GM21717 (cell line): ENCODE results near the gene PIAS4.

Experiments
- ATAC-seq: cut with Tn5 transposase; IDR thresholded peaks from one replicate; pipeline ENCODE4 v1.9.1; 2021; ENCODE audit warnings: mild to moderate bottlenecking, moderate library complexity; ENCODE audit not compliant: unreplicated experiment

PIAS4 gene

GRCh38 chr19:4042064-4042730 lies 34.7 kb downstream of the PIAS4 start:
- ATAC-seq, result no peak

- ATAC-seq, result no peak
These were observed 35.2 kb downstream of the PIAS4 start for GRCh38 chr19:4042731-4043082.

GRCh38 chr19:4043401-4043800 lies 35.9 kb downstream of the PIAS4 start:
- no peak for ATAC-seq

GRCh38 chr19:4043966-4044715 lies 36.6 kb downstream of the PIAS4 start:
- ATAC-seq, result no peak

- no peak for ATAC-seq
These were observed 37.5 kb downstream of the PIAS4 start for GRCh38 chr19:4044990-4045465.

- no peak for ATAC-seq
These were observed 38.2 kb downstream of the PIAS4 start for GRCh38 chr19:4045597-4046361.

- no peak for ATAC-seq
These were observed 38.8 kb downstream of the PIAS4 start for GRCh38 chr19:4046362-4046691.

- ATAC-seq, result no peak
These were observed 39.6 kb downstream of the PIAS4 start for GRCh38 chr19:4046946-4047683.

GRCh38 chr19:4049432-4049831 lies 41.9 kb downstream of the PIAS4 start:
- ATAC-seq, result no peak

- ATAC-seq, result no peak
These were observed 43.9 kb downstream of the PIAS4 start for GRCh38 chr19:4051175-4052101.

- no peak for ATAC-seq
These were observed 44.8 kb downstream of the PIAS4 start for GRCh38 chr19:4052114-4052992.

GRCh38 chr19:4052993-4053422 lies 45.5 kb downstream of the PIAS4 start:
- ATAC-seq, result no peak

- ATAC-seq, result no peak
These were observed 46.1 kb downstream of the PIAS4 start for GRCh38 chr19:4053423-4054324.

GRCh38 chr19:4054441-4055208 lies 47.1 kb downstream of the PIAS4 start:
- no peak for ATAC-seq

GRCh38 chr19:4055209-4055552 lies 47.6 kb downstream of the PIAS4 start:
- no peak for ATAC-seq

- ATAC-seq, result no peak
These were observed 50.6 kb downstream of the PIAS4 start for GRCh38 chr19:4057931-4058692.
